Measurements from ENCODE around the gene ZNF688. TPM values are rescaled to one million over a fixed set of nuclear protein-coding genes. Genes with fewer than 3 reads are reported as not detected.

ZNF688 gene
- total and polyA plus RNA-seq, 2 of the 13 experiments (the other 11 are each of a cell fraction or from before 2014, with no cell fraction given), result 2.4 to 5.4 TPM

- TF ChIP-seq ZNF614 (CRISPR knock-in tag; IDR thresholded peaks at IDR 0.05; ENCODE audit: borderline replicate concordance) (peak; percentile 89), ZNF724P (CRISPR knock-in tag; IDR thresholded peaks at IDR 0.05; ENCODE audit: borderline replicate concordance) (0 out of 2 replicates have a peak, but pooled peaks have one; percentile 60), HDAC1 (CRISPR knock-in tag; IDR thresholded peaks at IDR 0.05) (peak; percentile 95), ZBTB8A (CRISPR knock-in tag; IDR thresholded peaks at IDR 0.05; ENCODE audit: borderline replicate concordance, low read depth) (0 out of 2 replicates have a peak, but pooled peaks have one; percentile 88), FOXK2 (IDR thresholded peaks at IDR 0.05) (peak; percentile 33; the same call in 1 of the 2 replicates), KLF13 (CRISPR knock-in tag; IDR thresholded peaks at IDR 0.05) (0 out of 2 replicates have a peak, but pooled peaks have one; percentile 88), ZNF20 (CRISPR knock-in tag; IDR thresholded peaks at IDR 0.05) (peak; percentile 91; the same call in 1 of the 2 replicates), TEAD2 (CRISPR knock-in tag; IDR thresholded peaks at IDR 0.05) (peak; percentile 55; the same call in 1 of the 2 replicates), ZNF800 (CRISPR knock-in tag; IDR thresholded peaks at IDR 0.05) (peak; percentile 85; the same call in 1 of the 2 replicates), LCORL (IDR thresholded peaks at IDR 0.05) (peak; percentile 94), LCORL (CRISPR knock-in tag; IDR thresholded peaks at IDR 0.05) (peak; percentile 77; the same call in 1 of the 2 replicates), ZNF138 (CRISPR knock-in tag; IDR thresholded peaks at IDR 0.05; ENCODE audit: low read depth) (0 out of 2 replicates have a peak, but pooled peaks have one; percentile 22), ZNF431 (CRISPR knock-in tag; IDR thresholded peaks at IDR 0.05; ENCODE audit: borderline replicate concordance, low read depth) (peak; percentile 69; the same call in 1 of the 2 replicates)
- TF ChIP-seq, protein P1, sequence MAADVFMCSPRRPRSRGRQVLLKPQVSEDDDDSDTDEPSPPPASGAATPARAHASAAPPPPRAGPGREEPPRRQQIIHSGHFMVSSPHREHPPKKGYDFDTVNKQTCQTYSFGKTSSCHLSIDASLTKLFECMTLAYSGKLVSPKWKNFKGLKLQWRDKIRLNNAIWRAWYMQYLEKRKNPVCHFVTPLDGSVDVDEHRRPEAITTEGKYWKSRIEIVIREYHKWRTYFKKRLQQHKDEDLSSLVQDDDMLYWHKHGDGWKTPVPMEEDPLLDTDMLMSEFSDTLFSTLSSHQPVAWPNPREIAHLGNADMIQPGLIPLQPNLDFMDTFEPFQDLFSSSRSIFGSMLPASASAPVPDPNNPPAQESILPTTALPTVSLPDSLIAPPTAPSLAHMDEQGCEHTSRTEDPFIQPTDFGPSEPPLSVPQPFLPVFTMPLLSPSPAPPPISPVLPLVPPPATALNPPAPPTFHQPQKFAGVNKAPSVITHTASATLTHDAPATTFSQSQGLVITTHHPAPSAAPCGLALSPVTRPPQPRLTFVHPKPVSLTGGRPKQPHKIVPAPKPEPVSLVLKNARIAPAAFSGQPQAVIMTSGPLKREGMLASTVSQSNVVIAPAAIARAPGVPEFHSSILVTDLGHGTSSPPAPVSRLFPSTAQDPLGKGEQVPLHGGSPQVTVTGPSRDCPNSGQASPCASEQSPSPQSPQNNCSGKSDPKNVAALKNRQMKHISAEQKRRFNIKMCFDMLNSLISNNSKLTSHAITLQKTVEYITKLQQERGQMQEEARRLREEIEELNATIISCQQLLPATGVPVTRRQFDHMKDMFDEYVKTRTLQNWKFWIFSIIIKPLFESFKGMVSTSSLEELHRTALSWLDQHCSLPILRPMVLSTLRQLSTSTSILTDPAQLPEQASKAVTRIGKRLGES (CRISPR knock-in tag; IDR thresholded peaks at IDR 0.05; ENCODE audit: borderline replicate concordance), result 0 out of 2 replicates have a peak, but pooled peaks have one; percentile 78
These were observed 38.7 kb upstream of the ZNF688 start, which contains the start of gene ZNF689 (continued) for GRCh38 chr16:30609926-30610839.

Data from HepG2 (cell line).